H1 (cell line): Measurements from ENCODE around the gene DOC2A. TPM values are rescaled to one million over a fixed set of nuclear protein-coding genes. Genes with fewer than 3 reads are reported as not detected.

ENCODE experiments used
- CTCF ChIA-PET: fragments of 300-600 bp; sonication (Branson Sonifier 250); formaldehyde crosslinking; loops from one replicate; lab custom pipeline; 2021; ENCODE audit not compliant: partially characterized antibody; lab: Charles Lee
- POLR2A ChIA-PET: fragments of 300-600 bp; sonication (Branson Sonifier 250); formaldehyde crosslinking; loops from one replicate; lab custom pipeline; 2021; ENCODE audit warnings: inconsistent platforms; ENCODE audit not compliant: partially characterized antibody; lab: Charles Lee
- DNase-seq, 2 experiments: peaks; one replicate each; pipeline versions ENCODE4 v3.0.0 to v3.0.0-alpha.2; 2010 to 2022; ENCODE audit warnings: low spot score in 2 of 2, low read depth in 1 of 2, mixed read lengths in 1 of 2
- FAIRE-seq: peaks from 2 replicates; lab custom pipeline; 2011; peaks lifted over from hg19 to GRCh38; lab: Jason Lieb, UNC
- H2AFZ ChIP-seq: 2 replicates; pipeline ENCODE4 v1.8.1; 2012; ENCODE audit warnings: low read length, inconsistent platforms
- H2AK5ac ChIP-seq: 2 replicates; pipeline ENCODE4 v1.6.1; 2013; ENCODE audit warnings: low read depth, low read length
- H2BK120ac ChIP-seq: replicated peaks from 2 replicates; pipeline ENCODE3; 2013; ENCODE audit warnings: low read depth, low read length, inconsistent platforms
- H2BK12ac ChIP-seq: 2 replicates; pipeline ENCODE4 v1.6.1; 2013; ENCODE audit warnings: low read depth, low read length
- H2BK15ac ChIP-seq: 2 replicates; pipeline ENCODE4 v1.6.1; 2013; ENCODE audit warnings: low read length
- H2BK20ac ChIP-seq: 2 replicates; pipeline ENCODE4 v1.6.1; 2013; ENCODE audit warnings: low read length
- H2BK5ac ChIP-seq: 2 replicates; pipeline ENCODE4 v1.6.1; 2013; ENCODE audit warnings: low read depth, low read length
- H3K14ac ChIP-seq: 2 replicates; pipeline ENCODE4 v1.6.1; 2013; ENCODE audit warnings: inconsistent platforms; ENCODE audit not compliant: insufficient read length
- H3K18ac ChIP-seq: 2 replicates; pipeline ENCODE4 v1.6.1; 2013; ENCODE audit warnings: low read length; ENCODE audit errors: extremely low read depth
- H3K23ac ChIP-seq: 2 replicates; pipeline ENCODE4 v1.6.1; 2013; ENCODE audit warnings: inconsistent platforms; ENCODE audit not compliant: insufficient read length
- H3K23me2 ChIP-seq: 2 replicates; pipeline ENCODE4 v1.6.1; 2013; ENCODE audit warnings: low read depth, low read length
- H3K27ac ChIP-seq: 2 replicates; pipeline ENCODE4 v1.6.1; 2011; ENCODE audit warnings: low read depth, low read length, inconsistent platforms
- H3K27me3 ChIP-seq, 4 experiments: replicated peaks in 1 of 4; 1 replicate in 1 of 4; 2 replicates in 3 of 4; pipeline versions ENCODE4 v1.6.1 to v1.8.1; 2011 to 2013; ENCODE audit warnings: low read length in 3 of 4, mild to moderate bottlenecking in 3 of 4, inconsistent platforms in 2 of 4, mixed read lengths in 2 of 4, moderate library complexity in 1 of 4; ENCODE audit not compliant: control insufficient read depth in 3 of 4, insufficient read depth in 3 of 4; ENCODE audit errors: extremely low read depth in 1 of 4
- H3K36me3 ChIP-seq, 4 experiments: 2 replicates each; pipeline versions ENCODE4 v1.6.1 to v1.8.1; 2011 to 2013; ENCODE audit warnings: mild to moderate bottlenecking in 4 of 4, low read length in 3 of 4, moderate library complexity in 2 of 4, control low read depth in 1 of 4, inconsistent platforms in 1 of 4; ENCODE audit not compliant: insufficient read depth in 4 of 4, control insufficient read depth in 2 of 4
- H3K4ac ChIP-seq: replicated peaks from 2 replicates; pipeline ENCODE3; 2013; ENCODE audit warnings: low read length, low read depth, mixed read lengths, inconsistent platforms; ENCODE audit not compliant: insufficient read length
- H3K4me1 ChIP-seq, 4 experiments: replicated peaks in 1 of 4; 1 replicate in 1 of 4; 2 replicates in 3 of 4; pipeline versions ENCODE4 v1.6.1 to v1.8.1; 2011 to 2013; ENCODE audit warnings: low read length in 3 of 4, inconsistent platforms in 2 of 4, mixed read lengths in 1 of 4; ENCODE audit not compliant: insufficient read depth in 4 of 4, control insufficient read depth in 3 of 4
- H3K4me2 ChIP-seq, 2 experiments: 2 replicates each; pipeline versions ENCODE4 v1.6.1 to v1.8.1; 2011 to 2013; ENCODE audit warnings: low read depth in 2 of 2, low read length in 2 of 2, control low read depth in 1 of 2, inconsistent platforms in 1 of 2, mild to moderate bottlenecking in 1 of 2; ENCODE audit not compliant: insufficient read depth in 1 of 2
- H3K4me3 ChIP-seq, 4 experiments: fragments of 200-600, 300-600 bp in 1 of 4; sonication (generic), shearing (Covaris generic), sonication (Bioruptor Twin) in 1 of 4; 2 replicates each; pipeline versions ENCODE4 v1.5.1 to v1.8.1; 2011 to 2016; ENCODE audit warnings: low read length in 4 of 4, low read depth in 3 of 4, control low read depth in 2 of 4, inconsistent platforms in 2 of 4, mild to moderate bottlenecking in 2 of 4, mixed read lengths in 1 of 4, moderate library complexity in 1 of 4; ENCODE audit not compliant: insufficient read depth in 2 of 4; ENCODE audit errors: extremely low read depth in 1 of 4
- H3K56ac ChIP-seq: replicated peaks from 2 replicates; pipeline ENCODE3; 2013; ENCODE audit warnings: low read depth, mild to moderate bottlenecking, mixed read lengths, low read length, inconsistent platforms; ENCODE audit not compliant: insufficient read length
- H3K79me1 ChIP-seq: 2 replicates; pipeline ENCODE4 v1.6.1; 2013; ENCODE audit warnings: low read depth, low read length, control low read depth
- H3K79me2 ChIP-seq, 2 experiments: 2 replicates each; pipeline versions ENCODE4 v1.6.1 to v1.8.1; 2012 to 2013; ENCODE audit warnings: low read length in 2 of 2, mild to moderate bottlenecking in 2 of 2, inconsistent platforms in 1 of 2; ENCODE audit not compliant: insufficient read depth in 2 of 2, control insufficient read depth in 1 of 2
- H3K9ac ChIP-seq, 4 experiments: replicated peaks in 1 of 4; 1 replicate in 1 of 4; 2 replicates in 3 of 4; pipeline versions ENCODE4 v1.6.1 to v1.8.1; 2011 to 2013; ENCODE audit warnings: low read depth in 3 of 4, low read length in 3 of 4, control low read depth in 2 of 4, mild to moderate bottlenecking in 2 of 4, moderate library complexity in 2 of 4, inconsistent platforms in 1 of 4; ENCODE audit errors: extremely low read depth in 1 of 4
- H3K9me3 ChIP-seq, 2 experiments: 2 replicates each; pipeline versions ENCODE4 v1.6.1 to v1.8.1; 2012 to 2013; ENCODE audit warnings: mild to moderate bottlenecking in 2 of 2, moderate library complexity in 2 of 2, control low read depth in 1 of 2, inconsistent platforms in 1 of 2, low read depth in 1 of 2, low read length in 1 of 2, mixed read lengths in 1 of 2; ENCODE audit not compliant: insufficient read depth in 2 of 2
- H4K20me1 ChIP-seq, 2 experiments: replicated peaks in 1 of 2; 2 replicates each; pipeline versions ENCODE3 to v1.8.1; 2011 to 2013; ENCODE audit warnings: inconsistent platforms in 2 of 2, low read length in 2 of 2, mild to moderate bottlenecking in 1 of 2; ENCODE audit not compliant: insufficient read depth in 2 of 2, control insufficient read depth in 1 of 2
- H4K5ac ChIP-seq: 2 replicates; pipeline ENCODE4 v1.6.1; 2013; ENCODE audit warnings: low read length, low read depth, mixed read lengths, inconsistent platforms; ENCODE audit not compliant: insufficient read length
- H4K8ac ChIP-seq: 2 replicates; pipeline ENCODE4 v1.8.0; 2013; ENCODE audit warnings: mild to moderate bottlenecking, moderate library complexity, low read length, inconsistent platforms; ENCODE audit not compliant: insufficient read depth; ENCODE audit errors: extremely low read depth
- H4K91ac ChIP-seq: replicated peaks from 2 replicates; pipeline ENCODE3; 2013; ENCODE audit warnings: low read length, mixed read lengths, inconsistent platforms; ENCODE audit not compliant: insufficient read length
- CBX5 ChIP-seq: fragments of 300-800, 300-1000 bp; sonication (generic); IDR thresholded peaks from 2 replicates; pipeline ENCODE4 v1.7.1; 2016; ENCODE audit warnings: antibody characterized with exemption, low read length, low read depth
- GABPA ChIP-seq: IDR thresholded peaks from 2 replicates; pipeline ENCODE4 v1.6.1; 2011; ENCODE audit warnings: mild to moderate bottlenecking, low read length, moderate library complexity, borderline replicate concordance; ENCODE audit not compliant: insufficient read depth
- KDM5A ChIP-seq: fragments of 200-600 bp; IDR thresholded peaks from 2 replicates; pipeline ENCODE4 v1.7.1; 2012; ENCODE audit warnings: mild to moderate bottlenecking, low read length, inconsistent platforms, mixed read lengths
- PHF8 ChIP-seq: fragments of 200-600 bp; sonication (generic); conservative IDR thresholded peaks from 2 replicates; pipeline ENCODE4 v1.7.1; 2012; ENCODE audit warnings: low read depth, mild to moderate bottlenecking, inconsistent platforms, low read length, moderate library complexity
- POLR2A ChIP-seq, 2 experiments: IDR thresholded peaks; 1 replicate in 1 of 2; 2 replicates in 1 of 2; pipeline ENCODE4 v1.6.1; 2011; ENCODE audit warnings: low read depth in 2 of 2, low read length in 2 of 2, mild to moderate bottlenecking in 2 of 2; ENCODE audit errors: control extremely low read depth in 1 of 2
- SIX5 ChIP-seq: IDR thresholded peaks from 2 replicates; pipeline ENCODE4 v1.6.1; 2011; ENCODE audit warnings: mild to moderate bottlenecking, low read depth, low read length
- ZNF274 ChIP-seq: IDR thresholded peaks from 2 replicates; pipeline ENCODE4 v1.7.0; 2012; ENCODE audit warnings: low read length, borderline replicate concordance; ENCODE audit errors: extremely low read depth
- WGBS, 2 experiments: shearing (Covaris generic) in 1 of 2; methylation state at CpG; one replicate each; pipeline versions ENCODE4 v1.1.6 to v1.1.7; 2013 to 2015; ENCODE audit warnings: low lambda C conversion rate in 2 of 2, mixed read lengths in 2 of 2, inconsistent platforms in 1 of 2, low coverage in 1 of 2, missing lambda C conversion rate in 1 of 2; ENCODE audit not compliant: insufficient replicate concordance in 2 of 2, insufficient coverage in 1 of 2, insufficient read length in 1 of 2; ENCODE audit errors: extremely low coverage in 1 of 2, missing lambda C conversion rate in 1 of 2; 5-methylcytosine and 5-hydroxymethylcytosine counted together
- polyA plus RNA-seq, 7 experiments: library from polyadenylated mRNA; depleted of rRNA in 3 of 7; stranded (reverse) in 5 of 7; unstranded in 2 of 7; fragments of >200 nt in 5 of 7; fragments of 200-250 nt in 2 of 7; gene quantifications; 1 replicate in 5 of 7; 2 replicates in 1 of 7; 4 replicates in 1 of 7; pipeline versions ENCODE4 v1.2.1 to v1.2.3, GENCODE V29; 2011 to 2013; ENCODE audit warnings: missing spikeins in 2 of 7, mixed read lengths in 2 of 7
- total RNA-seq: library from RNA; stranded (reverse); fragmentation: NEBNext Ultra II Directional; extraction: Animal tissue kit (Norgen Biotek cat#: 25700); gene quantifications from 2 replicates; pipeline ENCODE4 v1.2.1, GENCODE V29; 2021

DOC2A gene
- total and polyA plus RNA-seq, 2 of the 8 experiments (the other 6 are each of a cell fraction or from before 2014, with no cell fraction given), result 13.9 to 20.7 TPM

- POLR2A ChIA-PET, result interaction anchor here (0.6 to 4.9 kb wide), 10 partner anchors 9 to 190 kb away, joined by 3 to 34 read pairs (median 4); partner anchors contain the start of genes ASPHD1, HIRIP3 and INO80E
- no peak overlapping the region for H2BK20ac ChIP-seq
- DNase-seq, result no peak
- TF ChIP-seq SIX5 (no peak), ZNF274 (no peak), GABPA (no peak), KDM5A (no peak), CBX5 (no peak), PHF8 (no peak), POLR2A (IDR thresholded peaks at IDR 0.05; ENCODE audit: control extremely low read depth in 1 of 2, low read depth in 2 of 2, low read length in 2 of 2) (no peak)
Measured at GRCh38 chr16:30003670-30004423, 7.0 kb downstream of the DOC2A start.

More at GRCh38 chr16:30003670-30004423, 7.0 kb downstream of the DOC2A start:
- Histone ChIP-seq H3K56ac (no peak overlapping the region), H3K4ac (no peak overlapping the region), H4K20me1 (peaks cover 3 to 10% of the 10 kb centered on the region in 2 experiments), H3K9me3 (no peaks in the 10 kb centered on the region), H2BK12ac (no peak overlapping the region), H3K23me2 (no peaks in the 10 kb centered on the region), H3K18ac (no peak overlapping the region), H3K27ac (no peak overlapping the region), H2BK15ac (no peak overlapping the region), H3K4me2 (no peak overlapping the region), H2BK5ac (no peak overlapping the region; the same call in 1 of the 2 replicates), H4K91ac (no peak overlapping the region), H2BK120ac (no peak overlapping the region), H3K14ac (no peak overlapping the region), H3K79me1 (no peaks in the 10 kb centered on the region; the same call in 1 of the 2 replicates), H3K4me1 (peaks cover 0 to 10% (median 3%) of the 10 kb centered on the region in 4 experiments; a peak in 5 of 7 replicates), H3K23ac (no peak overlapping the region), H3K27me3 (no peaks in the 10 kb centered on the region), H3K36me3 (peaks cover 0 to 10% (median 6%) of the 10 kb centered on the region in 4 experiments; a peak in 6 of 8 replicates), H2AFZ (no peak overlapping the region), H4K5ac (no peak overlapping the region), H4K8ac (no peak overlapping the region), H3K4me3 (no peak overlapping the region), H2AK5ac (no peak overlapping the region), H3K9ac (no peak overlapping the region), H3K79me2 (no peaks in the 10 kb centered on the region)
- 92% methylated on average over 17 of the region's 17 CpGs; no CpG with 5 or more reads in 1 of the 2 experiments for WGBS, 2 experiments
- no peak for FAIRE-seq
- CTCF ChIA-PET, result interaction anchor here (0.9 to 2.8 kb wide), 12 partner anchors 10 to 115 kb away, joined by 3 to 11 read pairs (median 6); partner anchors contain the start of gene C16orf92
